K562 (cell line): ENCODE measurements around the gene DESI1. TPM values are rescaled to one million over a fixed set of nuclear protein-coding genes. Genes with fewer than 3 reads are reported as not detected.

ENCODE experiments used
- ATF7 ChIP-seq: fragments of 450-650 bp; IDR thresholded peaks from 2 replicates; pipeline ENCODE4 v1.7.1; 2014; ENCODE audit warnings: mild to moderate bottlenecking, moderate library complexity
- C11orf30 ChIP-seq: fragments of 450-650 bp; IDR thresholded peaks from 2 replicates; pipeline ENCODE4 v1.6.1; 2016; ENCODE audit warnings: low read depth, mild to moderate bottlenecking
- CC2D1A ChIP-seq: fragments of 450-650 bp; IDR thresholded peaks from 2 replicates; pipeline ENCODE4 v1.6.1; 2017; ENCODE audit warnings: mild to moderate bottlenecking
- CTCFL ChIP-seq: IDR thresholded peaks from 2 replicates; pipeline ENCODE4 v1.6.1; 2011; ENCODE audit warnings: borderline replicate concordance, low read depth, mild to moderate bottlenecking, moderate library complexity, low read length; ENCODE audit not compliant: insufficient read depth, poor library complexity, severe bottlenecking
- EP300 ChIP-seq: IDR thresholded peaks from 2 replicates; pipeline ENCODE4 v1.6.1; 2012; ENCODE audit warnings: low read length, improper control_type of control experiment
- ERF ChIP-seq: fragments of 450-650 bp; formaldehyde crosslinking; IDR thresholded peaks from 2 replicates; pipeline ENCODE4 v1.4.0; 2020; ENCODE audit warnings: mild to moderate bottlenecking, mixed read lengths
- GTF2F1 ChIP-seq: IDR thresholded peaks from 2 replicates; pipeline ENCODE4 v1.6.1; 2011; ENCODE audit warnings: low read depth, low read length, improper control_type of control experiment
- KDM5B ChIP-seq: fragments of 200-600 bp; sonication (generic); IDR thresholded peaks from 2 replicates; pipeline ENCODE4 v1.6.1; 2012; ENCODE audit warnings: low read depth, mild to moderate bottlenecking, moderate library complexity, low read length, control low read depth, inconsistent platforms; ENCODE audit not compliant: insufficient replicate concordance
- L3MBTL2 ChIP-seq: fragments of 450-650 bp; IDR thresholded peaks from 2 replicates; pipeline ENCODE4 v1.6.1; 2016; ENCODE audit warnings: mild to moderate bottlenecking, moderate library complexity
- MBD1 ChIP-seq: fragments of 250-450 bp; sonication (Bioruptor Pico); IDR thresholded peaks from 2 replicates; pipeline ENCODE4 v1.8.0; 2022; ENCODE audit warnings: inconsistent platforms
- MCM5 ChIP-seq: fragments of 450-650 bp; IDR thresholded peaks from 2 replicates; pipeline ENCODE4 v1.6.1; 2016; ENCODE audit warnings: low read depth
- MEIS2 ChIP-seq: fragments of 450-650 bp; IDR thresholded peaks from 2 replicates; pipeline ENCODE4 v1.6.1; 2014; ENCODE audit warnings: mild to moderate bottlenecking; ENCODE audit not compliant: partially characterized antibody
- NFRKB ChIP-seq: fragments of 450-650 bp; IDR thresholded peaks from 2 replicates; pipeline ENCODE4 v1.6.1; 2016; ENCODE audit warnings: low read depth
- PYGO2 ChIP-seq: fragments of 450-650 bp; IDR thresholded peaks from 2 replicates; pipeline ENCODE4 v1.6.1; 2016; ENCODE audit warnings: mild to moderate bottlenecking, missing genetic modification characterization, moderate library complexity, missing compliant biosample characterization
- RBM25 ChIP-seq: fragments of 200-400 bp; formaldehyde crosslinking; IDR thresholded peaks from 2 replicates; pipeline ENCODE4 v1.6.1; 2018; ENCODE audit warnings: low read length, low read depth, moderate library complexity; ENCODE audit not compliant: severe bottlenecking
- SUPT5H ChIP-seq: fragments of 450-650 bp; IDR thresholded peaks from 2 replicates; pipeline ENCODE4 v1.6.1; 2016
- TSHZ1 ChIP-seq: fragments of 250-450 bp; sonication (Bioruptor Pico); IDR thresholded peaks from 2 replicates; pipeline ENCODE4 v1.4.0; 2020; ENCODE audit warnings: mild to moderate bottlenecking, moderate library complexity
- ZNF324 ChIP-seq: fragments of 250-450 bp; sonication (Bioruptor Pico); IDR thresholded peaks from 2 replicates; pipeline ENCODE4 v1.4.0; 2020; ENCODE audit warnings: mild to moderate bottlenecking
- ZNF354B ChIP-seq: fragments of 250-450 bp; sonication (Bioruptor Pico); IDR thresholded peaks from 2 replicates; pipeline ENCODE4 v1.4.0; 2020
- ZNF408 ChIP-seq: fragments of 250-450 bp; sonication (Bioruptor Pico); IDR thresholded peaks from 2 replicates; pipeline ENCODE4 v1.4.0; 2020; ENCODE audit warnings: low read depth, mild to moderate bottlenecking, moderate library complexity
- ZNF561 ChIP-seq: fragments of 450-650 bp; formaldehyde crosslinking; conservative IDR thresholded peaks from 2 replicates; pipeline ENCODE4 v1.4.0; 2020; ENCODE audit warnings: mild to moderate bottlenecking, moderate library complexity
- ZNF584 ChIP-seq: fragments of 200-800 bp; sonication (Bioruptor generic); IDR thresholded peaks from 2 replicates; pipeline ENCODE4 v1.6.1; 2016; ENCODE audit warnings: low read depth, mild to moderate bottlenecking, missing genetic modification characterization, missing compliant biosample characterization
- polyA plus RNA-seq, 8 experiments: library from polyadenylated mRNA; depleted of rRNA in 4 of 8; stranded (reverse) in 5 of 8; unstranded in 3 of 8; fragments of >200 nt; fragmentation: Nextera tagmentation in 2 of 8; fragmentation: Illumina TruSeq in 1 of 8; extraction: Ambion mirVana in 2 of 8; extraction: Trizol in 1 of 8; gene quantifications; 2 replicates each; pipeline versions ENCODE4 v1.2.1 to v1.2.3, GENCODE V29; 2011 to 2014; ENCODE audit warnings: inconsistent platforms in 1 of 8, missing spikeins in 1 of 8
- total RNA-seq, 7 experiments: library from RNA; depleted of rRNA in 6 of 7; stranded (reverse); fragments of >200 nt in 6 of 7; fragmentation: Illumina TruSeq in 2 of 7; extraction: Trizol in 2 of 7; gene quantifications; 2 replicates each; pipeline versions ENCODE4 v1.2.1 to v1.2.3, GENCODE V29; 2011 to 2021; ENCODE audit warnings: low replicate concordance in 1 of 7
- TF ChIP-seq, protein P1 (sequence below), 2 experiments: fragments of 250-450 bp in 1 of 2; fragments of 450-650 bp in 1 of 2; sonication (Bioruptor Pico) in 1 of 2; IDR thresholded peaks; 2 replicates each; pipeline versions ENCODE4 v1.6.1 to v1.8.0; 2016 to 2021; ENCODE audit warnings: mild to moderate bottlenecking in 2 of 2, moderate library complexity in 2 of 2, missing compliant biosample characterization in 1 of 2, missing genetic modification characterization in 1 of 2

DESI1 gene
- total and polyA plus RNA-seq, 9 of the 15 experiments (the other 6 are each of a cell fraction or from before 2014, with no cell fraction given) = 7.2 to 45.9 (median 29.8) TPM

- TF ChIP-seq ZNF584 (no peak), ZNF324 (no peak), CTCFL (peak; percentile 23), EP300 (no peak), MBD1 (no peak), MEIS2 (no peak), L3MBTL2 (peak; percentile 55; the same call in 1 of the 2 replicates), GTF2F1 (no peak), ERF (CRISPR knock-in tag) (no peak), TSHZ1 (CRISPR knock-in tag) (no peak), ZNF561 (no peak), ZNF408 (CRISPR knock-in tag) (no peak), RBM25 (no peak), NFRKB (peak; percentile 17; the same call in 1 of the 2 replicates), C11orf30 (no peak), MCM5 (no peak), ATF7 (no peak), KDM5B (peak; percentile 59), PYGO2 (tag) (no peak), SUPT5H (peak; percentile 87), CC2D1A (no peak), ZNF354B (no peak)
- TF ChIP-seq, protein P1, sequence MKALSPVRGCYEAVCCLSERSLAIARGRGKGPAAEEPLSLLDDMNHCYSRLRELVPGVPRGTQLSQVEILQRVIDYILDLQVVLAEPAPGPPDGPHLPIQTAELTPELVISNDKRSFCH (CRISPR knock-in tag; IDR thresholded peaks at IDR 0.05) = no peak
- TF ChIP-seq, protein P1 (tag; IDR thresholded peaks at IDR 0.05) = no peak
Observed at GRCh38 chr22:41620589-41621098, at the start of gene DESI1 (continued).
